ENCODE data around the gene HNRNPU. TPM values are rescaled to one million over a fixed set of nuclear protein-coding genes. Genes with fewer than 3 reads are reported as not detected.
"Not testable (repeated sequence)": the region's sequence is repeated elsewhere in the genome, so short reads cannot be mapped to it uniquely, and the experiment has no call there.

The HNRNPU gene
- total RNA-seq, 1 experiment from 2014 or later = 602 TPM

- peak; percentile 18 to 53 for DNase-seq
- Histone ChIP-seq H3K4me1 (no peaks in the 10 kb centered on the region), H3K4me3 (peak overlapping the region; percentile 82), H3K27me3 (no peaks in the 10 kb centered on the region), H3K9me3 (replicated peaks) (no peaks in the 10 kb centered on the region), H3K36me3 (peaks cover 27% of the 10 kb centered on the region), H3K27ac (peak overlapping the region; percentile 99)
These were observed 28.2 kb downstream of the HNRNPU start for GRCh38 chr1:244836135-244836521.

- Histone ChIP-seq H3K4me1 (no peaks in the 10 kb centered on the region), H3K27ac (peak within 1 kb of the TSS; percentile 99), H3K9me3 (replicated peaks) (no peaks in the 10 kb centered on the region), H3K27me3 (no peaks in the 10 kb centered on the region), H3K36me3 (peaks cover 22% of the 10 kb centered on the region), H3K4me3 (peak within 1 kb of the TSS; percentile 82)
- peak in 1 of 2 experiments; percentile 91 for DNase-seq
These were observed 28.8 kb downstream of the HNRNPU start, which contains the start of gene COX20 for GRCh38 chr1:244835276-244836134. Gene COX20 (plus strand): TSS chr1:244835658. CDS start chr1:244835715, 57 bp downstream.

- Histone ChIP-seq H3K27me3 (no peaks in the 10 kb centered on the region), H3K4me3 (peak overlapping the region; percentile 82), H3K9me3 (replicated peaks) (no peaks in the 10 kb centered on the region), H3K36me3 (peaks cover 17% of the 10 kb centered on the region), H3K27ac (peak overlapping the region; percentile 99), H3K4me1 (no peaks in the 10 kb centered on the region)
- peak; percentile 89 to 91 for DNase-seq
These were observed 29.6 kb downstream of the HNRNPU start for GRCh38 chr1:244834543-244835275.

GRCh38 chr1:244833734-244834542 lies 30.4 kb downstream of the HNRNPU start:
- peak; percentile 60 to 70 for DNase-seq
- Histone ChIP-seq H3K4me3 (peak overlapping the region; percentile 82), H3K27me3 (no peaks in the 10 kb centered on the region), H3K36me3 (peaks cover 10% of the 10 kb centered on the region), H3K27ac (peak overlapping the region; percentile 99), H3K9me3 (replicated peaks) (no peaks in the 10 kb centered on the region), H3K4me1 (no peaks in the 10 kb centered on the region)

GRCh38 chr1:244833260-244833659 lies 31.1 kb downstream of the HNRNPU start:
- H3K27ac ChIP-seq = peak overlapping the region; percentile 99
- peak in 1 of 2 experiments; percentile 6 for DNase-seq
- H3K9me3 ChIP-seq (replicated peaks); H3K27me3 ChIP-seq; H3K4me1 ChIP-seq; H3K36me3 ChIP-seq: not testable (repeated sequence)
- peak overlapping the region; percentile 82 for H3K4me3 ChIP-seq

- Histone ChIP-seq H3K9me3 (replicated peaks) (no peaks in the 10 kb centered on the region), H3K27me3 (no peaks in the 10 kb centered on the region), H3K4me1 (no peaks in the 10 kb centered on the region), H3K36me3 (no peaks in the 10 kb centered on the region), H3K4me3 (no peak overlapping the region), H3K27ac (no peak overlapping the region)
- no peak for DNase-seq
These were observed 33.7 kb downstream of the HNRNPU start for GRCh38 chr1:244830639-244831038.

- no peaks in the 10 kb centered on the region for H3K36me3 ChIP-seq
- no peak overlapping the region for H3K4me3 ChIP-seq
- no peaks in the 10 kb centered on the region for H3K9me3 ChIP-seq (replicated peaks)
- H3K27me3 ChIP-seq = no peaks in the 10 kb centered on the region
- H3K27ac ChIP-seq = no peak overlapping the region
- no peaks in the 10 kb centered on the region for H3K4me1 ChIP-seq
- DNase-seq = no peak
These were observed 37.6 kb downstream of the HNRNPU start for GRCh38 chr1:244826712-244827111.

GRCh38 chr1:244822878-244823277 lies 41.5 kb downstream of the HNRNPU start:
- Histone ChIP-seq H3K27me3 (no peaks in the 10 kb centered on the region; the same call in 1 of the 2 replicates), H3K36me3 (no peaks in the 10 kb centered on the region), H3K9me3 (replicated peaks) (no peaks in the 10 kb centered on the region), H3K27ac (no peak overlapping the region), H3K4me1 (no peaks in the 10 kb centered on the region), H3K4me3 (no peak overlapping the region)
- DNase-seq = no peak

- H3K27ac ChIP-seq = no peak overlapping the region
- no peaks in the 10 kb centered on the region for H3K36me3 ChIP-seq
- no peaks in the 10 kb centered on the region for H3K9me3 ChIP-seq (replicated peaks)
- H3K27me3 ChIP-seq = no peaks in the 10 kb centered on the region; the same call in 1 of the 2 replicates
- H3K4me1 ChIP-seq = no peaks in the 10 kb centered on the region
- no peak overlapping the region for H3K4me3 ChIP-seq
- DNase-seq = no peak
These were observed 43.2 kb downstream of the HNRNPU start for GRCh38 chr1:244821134-244821533.

GRCh38 chr1:244820131-244820530 lies 44.2 kb downstream of the HNRNPU start:
- Histone ChIP-seq H3K27ac (no peak overlapping the region), H3K4me3 (no peak overlapping the region), H3K27me3 (no peaks in the 10 kb centered on the region; the same call in 1 of the 2 replicates), H3K9me3 (replicated peaks) (no peaks in the 10 kb centered on the region), H3K4me1 (no peaks in the 10 kb centered on the region), H3K36me3 (no peaks in the 10 kb centered on the region)
- DNase-seq = no peak

- no peak for DNase-seq
- Histone ChIP-seq H3K27ac (no peak overlapping the region), H3K27me3 (no peaks in the 10 kb centered on the region; the same call in 1 of the 2 replicates), H3K4me1 (no peaks in the 10 kb centered on the region), H3K9me3 (replicated peaks) (no peaks in the 10 kb centered on the region), H3K36me3 (no peaks in the 10 kb centered on the region), H3K4me3 (no peak overlapping the region)
These were observed 46.9 kb downstream of the HNRNPU start for GRCh38 chr1:244817415-244817894.

GRCh38 chr1:244815600-244816099 lies 48.7 kb downstream of the HNRNPU start:
- no peak for DNase-seq
- no peak overlapping the region for H3K27ac ChIP-seq
- no peaks in the 10 kb centered on the region for H3K9me3 ChIP-seq (replicated peaks)
- no peaks in the 10 kb centered on the region for H3K36me3 ChIP-seq
- H3K27me3 ChIP-seq = no peaks in the 10 kb centered on the region; the same call in 1 of the 2 replicates
- no peaks in the 10 kb centered on the region for H3K4me1 ChIP-seq
- no peak overlapping the region for H3K4me3 ChIP-seq

- Histone ChIP-seq H3K9me3 (replicated peaks) (no peaks in the 10 kb centered on the region), H3K4me1 (no peaks in the 10 kb centered on the region), H3K4me3 (no peak overlapping the region), H3K36me3 (no peaks in the 10 kb centered on the region), H3K27me3 (no peaks in the 10 kb centered on the region; the same call in 1 of the 2 replicates), H3K27ac (no peak overlapping the region)
- DNase-seq = no peak
These were observed 51.0 kb downstream of the HNRNPU start for GRCh38 chr1:244813327-244813726.

GRCh38 chr1:244810221-244810620 lies 54.1 kb downstream of the HNRNPU start:
- DNase-seq = no peak
- H3K4me3 ChIP-seq = no peak overlapping the region
- no peaks in the 10 kb centered on the region for H3K9me3 ChIP-seq (replicated peaks)
- H3K27me3 ChIP-seq = no peaks in the 10 kb centered on the region
- H3K4me1 ChIP-seq = no peaks in the 10 kb centered on the region
- no peak overlapping the region for H3K27ac ChIP-seq
- H3K36me3 ChIP-seq = no peaks in the 10 kb centered on the region

Measured in SJCRH30 (cell line).